CD4-positive, alpha-beta T cell (primary cell): ENCODE data around the gene SCAMP1. TPM values are rescaled to one million over a fixed set of nuclear protein-coding genes. Genes with fewer than 3 reads are reported as not detected.

Experiments
- ATAC-seq: fragments of 200-7000 bp; cut with Tn5 transposase; one replicate; pipeline ENCODE4 v1.10.0; 2022; ENCODE audit warnings: mild to moderate bottlenecking; ENCODE audit not compliant: poor library complexity
- CTCF ChIA-PET: fragments of 350-600 bp; sonication (Branson Sonifier 250); formaldehyde crosslinking; loops from one replicate; lab custom pipeline; 2021; ENCODE audit warnings: antibody characterized with exemption, inconsistent platforms; lab: Charles Lee
- POLR2A ChIA-PET: fragments of 350-600 bp; sonication (Branson Sonifier 250); formaldehyde crosslinking; loops from one replicate; lab custom pipeline; 2021; ENCODE audit warnings: antibody characterized with exemption, inconsistent platforms; lab: Charles Lee
- DNase-seq, 14 experiments: peaks; one replicate each; pipeline ENCODE4 v3.0.0-alpha.2; 2013 to 2020; ENCODE audit warnings: mixed read lengths in 2 of 14
- H3K27ac ChIP-seq, 2 donors: one replicate each; pipeline versions ENCODE4 v1.5.1 to v1.7.0; 2013; ENCODE audit warnings: low read length in 2 of 2, low read depth in 1 of 2, mild to moderate bottlenecking in 1 of 2
- H3K27me3 ChIP-seq, 2 experiments: 1 replicate in 1 of 2; 2 replicates in 1 of 2; pipeline versions ENCODE4 v1.6.1 to v1.7.0; 2013; ENCODE audit warnings: low read length in 2 of 2, control low read depth in 1 of 2, mild to moderate bottlenecking in 1 of 2, moderate library complexity in 1 of 2; ENCODE audit not compliant: insufficient read depth in 2 of 2, control insufficient read depth in 1 of 2
- H3K36me3 ChIP-seq: one replicate; pipeline ENCODE4 v1.6.1; 2013; ENCODE audit warnings: low read length, control low read depth; ENCODE audit not compliant: insufficient read depth
- H3K4me1 ChIP-seq: one replicate; pipeline ENCODE4 v1.6.1; 2013; ENCODE audit warnings: low read length, control low read depth; ENCODE audit not compliant: insufficient read depth
- H3K4me3 ChIP-seq: one replicate; pipeline ENCODE4 v1.5.1; 2013; ENCODE audit warnings: mild to moderate bottlenecking, low read length, moderate library complexity
- H3K9me3 ChIP-seq, 2 experiments: 1 replicate in 1 of 2; 2 replicates in 1 of 2; pipeline versions ENCODE4 v1.6.1 to v1.7.0; 2013; ENCODE audit warnings: low read length in 2 of 2, mild to moderate bottlenecking in 2 of 2, control low read depth in 1 of 2, moderate library complexity in 1 of 2; ENCODE audit not compliant: control insufficient read depth in 1 of 2, insufficient read depth in 1 of 2
- H3K27ac Mint-ChIP-seq: one replicate; pipeline ENCODE4 v1.8.0; 2020; ENCODE audit warnings: mixed read lengths
- H3K27me3 Mint-ChIP-seq: one replicate; pipeline ENCODE4 v1.8.0; 2021; ENCODE audit warnings: mixed read lengths
- H3K36me3 Mint-ChIP-seq: one replicate; pipeline ENCODE4 v1.8.0; 2021; ENCODE audit warnings: low read depth, mixed read lengths
- H3K4me1 Mint-ChIP-seq: one replicate; pipeline ENCODE4 v1.8.0; 2021; ENCODE audit warnings: low read depth, mixed read lengths
- H3K4me3 Mint-ChIP-seq: one replicate; pipeline ENCODE4 v1.8.0; 2020; ENCODE audit warnings: mild to moderate bottlenecking, mixed read lengths
- H3K9me3 Mint-ChIP-seq: one replicate; pipeline ENCODE4 v1.8.0; 2020; ENCODE audit warnings: mixed read lengths
- intact Hi-C, 2 experiments: fragments of 100-400 bp; cut with DNase I in 1 of 2; cut with micrococcal nuclease in 1 of 2; formaldehyde crosslinking; loops; one replicate each; pipeline versions ENCODE4 v1.15.1 to v1.9.0; 2023 to 2025; cut with DNase I, micrococcal nuclease
- total RNA-seq, 174 experiments: library from RNA in 2 of 174; stranded (reverse) in 2 of 174; gene quantifications; one replicate each; pipeline ENCODE4 v1.2.3 and lab custom pipeline; 2021 to 2026
- TF ChIP-seq, protein P1 (sequence below): fragments of 200-600 bp; IDR thresholded peaks from one replicate; pipeline ENCODE4 v1.8.0; 2022; ENCODE audit warnings: antibody characterized with exemption, mild to moderate bottlenecking

The SCAMP1 gene
- total RNA-seq, 2 experiments from 2014 or later: 16.0 to 18.4 TPM

DNA sequence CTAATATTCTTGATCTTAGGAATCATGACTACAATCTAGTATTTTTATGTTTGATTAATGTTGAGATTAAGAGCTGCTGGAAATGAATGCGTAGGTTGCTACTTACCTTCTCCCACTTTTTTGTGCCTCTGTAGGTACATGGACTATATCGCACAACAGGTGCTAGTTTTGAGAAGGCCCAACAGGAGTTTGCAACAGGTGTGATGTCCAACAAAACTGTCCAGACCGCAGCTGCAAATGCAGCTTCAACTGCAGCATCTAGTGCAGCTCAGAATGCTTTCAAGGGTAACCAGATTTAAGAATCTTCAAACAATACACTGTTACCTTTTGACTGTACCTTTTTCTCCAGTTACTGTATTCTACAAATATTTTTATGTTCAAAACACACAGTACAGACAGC is 115.0 kb downstream of the SCAMP1 start:
- Histone ChIP-seq H3K4me1 (no peaks in the 10 kb centered on the region), H3K9me3 (no peaks in the 10 kb centered on the region), H3K4me3 (no peak overlapping the region), H3K27me3 (no peaks in the 10 kb centered on the region), H3K36me3 (peaks cover 8% of the 10 kb centered on the region), H3K27ac (no peak overlapping the region)
- ChIA-PET CTCF (no interaction called here), POLR2A (no interaction called here)
- TF ChIP-seq, protein P1, sequence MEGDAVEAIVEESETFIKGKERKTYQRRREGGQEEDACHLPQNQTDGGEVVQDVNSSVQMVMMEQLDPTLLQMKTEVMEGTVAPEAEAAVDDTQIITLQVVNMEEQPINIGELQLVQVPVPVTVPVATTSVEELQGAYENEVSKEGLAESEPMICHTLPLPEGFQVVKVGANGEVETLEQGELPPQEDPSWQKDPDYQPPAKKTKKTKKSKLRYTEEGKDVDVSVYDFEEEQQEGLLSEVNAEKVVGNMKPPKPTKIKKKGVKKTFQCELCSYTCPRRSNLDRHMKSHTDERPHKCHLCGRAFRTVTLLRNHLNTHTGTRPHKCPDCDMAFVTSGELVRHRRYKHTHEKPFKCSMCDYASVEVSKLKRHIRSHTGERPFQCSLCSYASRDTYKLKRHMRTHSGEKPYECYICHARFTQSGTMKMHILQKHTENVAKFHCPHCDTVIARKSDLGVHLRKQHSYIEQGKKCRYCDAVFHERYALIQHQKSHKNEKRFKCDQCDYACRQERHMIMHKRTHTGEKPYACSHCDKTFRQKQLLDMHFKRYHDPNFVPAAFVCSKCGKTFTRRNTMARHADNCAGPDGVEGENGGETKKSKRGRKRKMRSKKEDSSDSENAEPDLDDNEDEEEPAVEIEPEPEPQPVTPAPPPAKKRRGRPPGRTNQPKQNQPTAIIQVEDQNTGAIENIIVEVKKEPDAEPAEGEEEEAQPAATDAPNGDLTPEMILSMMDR: no peak
- ATAC-seq: no peak
- intact Hi-C loops: no loop called here
- Mint-ChIP-seq H3K4me3 (no peak overlapping the region), H3K9me3 (no peaks in the 10 kb centered on the region), H3K27ac (no peak overlapping the region), H3K4me1 (no peaks in the 10 kb centered on the region), H3K27me3 (no peaks in the 10 kb centered on the region), H3K36me3 (peaks cover 43% of the 10 kb centered on the region)
- DNase-seq: no peak

DNA sequence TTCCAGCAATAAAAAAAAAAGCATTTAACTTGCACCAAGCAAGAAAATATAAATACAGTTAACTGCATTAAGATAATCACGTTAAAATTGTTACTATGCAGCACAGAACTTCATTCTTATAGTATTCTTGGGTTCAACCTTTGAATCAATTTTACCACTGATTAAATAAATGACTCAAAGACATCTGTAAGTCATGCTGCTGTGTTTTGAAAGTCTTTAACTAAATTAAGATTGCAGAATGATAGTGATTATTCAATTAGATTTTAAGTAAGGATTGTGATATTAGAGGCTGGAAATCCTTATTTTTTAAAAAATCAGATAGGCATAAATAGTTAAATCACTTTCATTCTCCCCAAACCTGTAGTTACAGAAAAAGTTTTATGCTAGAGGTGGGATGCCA is 116.4 kb downstream of the SCAMP1 start:
- ChIA-PET POLR2A (no interaction called here), CTCF (no interaction called here)
- Mint-ChIP-seq H3K36me3 (peaks cover 43% of the 10 kb centered on the region), H3K27me3 (no peaks in the 10 kb centered on the region), H3K27ac (no peak overlapping the region), H3K4me3 (no peak overlapping the region), H3K9me3 (no peaks in the 10 kb centered on the region), H3K4me1 (no peaks in the 10 kb centered on the region)
- H3K36me3 ChIP-seq: peaks cover 8% of the 10 kb centered on the region
- H3K9me3 ChIP-seq: no peaks in the 10 kb centered on the region
- H3K4me1 ChIP-seq: no peaks in the 10 kb centered on the region
- no peak overlapping the region for H3K4me3 ChIP-seq
- intact Hi-C loops: no loop called here
- H3K27me3 ChIP-seq: no peaks in the 10 kb centered on the region
- no peak overlapping the region for H3K27ac ChIP-seq
- ATAC-seq (no peak), DNase-seq (no peak)
- TF ChIP-seq, protein P1: no peak

DNA sequence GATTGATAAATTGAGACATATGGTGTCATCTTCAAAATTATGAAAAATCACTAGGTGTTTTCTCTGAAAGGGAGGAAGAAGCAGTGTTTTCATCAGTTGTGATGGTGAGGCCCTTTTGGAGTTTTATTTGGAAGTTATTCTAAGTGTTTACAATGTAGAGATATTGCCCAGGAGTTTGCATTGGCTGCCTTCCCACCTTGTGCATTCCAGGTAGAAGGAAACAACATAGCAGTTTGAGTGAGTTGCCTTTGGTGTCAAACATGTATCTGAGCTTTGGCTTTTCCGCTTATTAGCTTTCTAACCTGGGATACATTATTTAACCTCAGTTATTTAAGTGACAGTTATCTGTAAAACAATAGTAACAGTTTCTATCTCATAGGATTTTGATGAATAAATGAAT is 122.5 kb downstream of the SCAMP1 start:
- no peaks in the 10 kb centered on the region for H3K27me3 Mint-ChIP-seq
- Histone ChIP-seq H3K27ac (no peak overlapping the region), H3K36me3 (no peaks in the 10 kb centered on the region), H3K9me3 (no peaks in the 10 kb centered on the region), H3K27me3 (no peaks in the 10 kb centered on the region), H3K4me1 (peaks cover 3% of the 10 kb centered on the region), H3K4me3 (no peak overlapping the region)
- H3K9me3 Mint-ChIP-seq: no peaks in the 10 kb centered on the region
- H3K27ac Mint-ChIP-seq: no peak overlapping the region
- no peak for ATAC-seq
- no peak overlapping the region for H3K4me3 Mint-ChIP-seq
- DNase-seq: no peak
- TF ChIP-seq, protein P1: no peak
- POLR2A ChIA-PET: no interaction called here
- intact Hi-C loops: loop anchor here in 1 of 2 experiments (10.0 kb wide), 1 partner anchor 158 kb away; no protein-coding TSS in a partner anchor
- H3K36me3 Mint-ChIP-seq: peaks cover 13% of the 10 kb centered on the region
- CTCF ChIA-PET: no interaction called here
- H3K4me1 Mint-ChIP-seq: peaks cover 15% of the 10 kb centered on the region
